HG02763 (cell line): ENCODE data around the gene METTL1.

Experiments
- ATAC-seq: cut with Tn5 transposase; IDR thresholded peaks from one replicate; pipeline ENCODE4 v1.9.1; 2021; ENCODE audit warnings: mild to moderate bottlenecking, moderate library complexity; ENCODE audit not compliant: unreplicated experiment

METTL1 gene

DNA sequence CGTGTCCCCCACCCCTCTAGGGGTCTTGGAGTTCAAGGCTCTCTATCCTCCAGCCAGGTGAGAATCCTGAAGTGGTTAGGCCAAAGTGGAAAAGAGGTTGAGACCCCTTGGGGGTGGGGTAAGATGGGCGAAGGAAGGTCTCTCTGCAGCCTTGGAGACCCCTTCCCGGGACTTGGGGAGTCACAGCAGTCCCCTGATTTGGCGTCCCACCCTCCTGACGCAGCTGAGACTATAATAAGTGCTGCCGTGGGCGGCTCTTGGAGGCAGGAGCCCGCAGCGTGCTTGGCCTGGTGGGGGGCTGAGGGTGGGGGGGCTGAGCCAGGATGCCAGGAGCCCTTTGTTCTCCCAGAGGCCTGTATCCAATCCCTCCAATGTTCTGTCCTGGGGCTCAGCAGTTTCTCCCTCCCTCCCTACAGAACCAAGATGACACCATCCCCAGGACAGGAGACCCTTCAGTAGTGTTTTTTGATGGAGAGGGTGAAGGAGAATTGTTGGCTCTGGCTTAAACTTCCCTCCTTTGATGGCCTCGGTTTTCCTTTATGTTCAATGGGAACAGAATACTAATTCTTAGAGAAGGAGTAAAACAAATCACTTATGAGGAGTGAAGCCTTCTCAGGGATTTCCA, 31.9 kb downstream of the METTL1 start:
- no peak for ATAC-seq

DNA sequence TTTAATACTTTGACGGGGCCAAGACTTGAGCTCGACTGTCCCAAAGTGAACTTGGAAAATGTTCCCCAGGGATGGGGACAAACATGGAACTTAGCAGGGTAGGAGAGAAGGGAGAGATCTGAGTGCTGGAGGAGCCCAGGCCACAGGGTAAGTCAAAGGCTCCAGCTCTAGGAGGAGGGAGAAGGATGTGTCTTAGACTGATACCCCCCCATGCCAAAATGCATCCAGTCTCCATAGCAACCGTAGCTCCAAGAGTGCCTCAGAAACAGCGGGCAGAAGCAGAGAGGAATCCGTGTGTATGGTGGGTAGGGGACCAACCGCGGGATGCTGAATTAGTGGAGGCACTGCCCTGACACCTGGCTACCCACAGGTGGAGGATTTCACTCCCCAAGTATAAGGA, 32.5 kb downstream of the METTL1 start:
- ATAC-seq: no peak

DNA sequence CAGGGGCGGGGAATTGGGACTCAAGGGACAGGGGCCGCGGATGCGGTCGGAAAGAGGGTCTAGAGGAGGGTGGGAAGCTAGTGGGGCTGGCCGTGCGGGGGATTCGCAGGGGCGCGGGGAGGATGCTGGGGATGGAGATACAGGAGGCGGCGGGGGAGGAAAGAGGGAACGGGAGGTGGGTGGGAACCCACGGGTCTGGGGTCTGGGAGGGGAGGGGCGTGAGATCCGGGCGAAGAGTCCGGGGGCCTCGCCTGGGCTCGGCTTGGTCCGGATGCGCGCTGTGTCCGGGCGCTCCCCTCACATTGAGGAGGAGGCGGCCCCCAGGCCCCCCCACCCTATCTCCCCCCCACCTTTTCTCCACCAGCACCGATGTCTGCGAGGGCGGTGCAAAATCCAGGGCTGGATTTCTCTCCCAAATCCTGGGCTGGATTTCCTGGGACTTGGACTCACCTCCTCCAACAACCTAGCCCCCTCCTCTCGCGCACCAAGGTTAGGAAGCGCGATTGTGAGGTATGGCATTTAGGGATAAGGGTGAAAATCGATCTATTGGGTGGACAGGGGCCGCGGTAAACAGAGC, 33.2 kb downstream of the METTL1 start, which contains the start of gene AGAP2:
Gene AGAP2, minus strand, starts transcription at position 82 of the 577 bp plus-strand sequence. CDS start 496 bp downstream, outside the sequence.
- ATAC-seq: no peak

DNA sequence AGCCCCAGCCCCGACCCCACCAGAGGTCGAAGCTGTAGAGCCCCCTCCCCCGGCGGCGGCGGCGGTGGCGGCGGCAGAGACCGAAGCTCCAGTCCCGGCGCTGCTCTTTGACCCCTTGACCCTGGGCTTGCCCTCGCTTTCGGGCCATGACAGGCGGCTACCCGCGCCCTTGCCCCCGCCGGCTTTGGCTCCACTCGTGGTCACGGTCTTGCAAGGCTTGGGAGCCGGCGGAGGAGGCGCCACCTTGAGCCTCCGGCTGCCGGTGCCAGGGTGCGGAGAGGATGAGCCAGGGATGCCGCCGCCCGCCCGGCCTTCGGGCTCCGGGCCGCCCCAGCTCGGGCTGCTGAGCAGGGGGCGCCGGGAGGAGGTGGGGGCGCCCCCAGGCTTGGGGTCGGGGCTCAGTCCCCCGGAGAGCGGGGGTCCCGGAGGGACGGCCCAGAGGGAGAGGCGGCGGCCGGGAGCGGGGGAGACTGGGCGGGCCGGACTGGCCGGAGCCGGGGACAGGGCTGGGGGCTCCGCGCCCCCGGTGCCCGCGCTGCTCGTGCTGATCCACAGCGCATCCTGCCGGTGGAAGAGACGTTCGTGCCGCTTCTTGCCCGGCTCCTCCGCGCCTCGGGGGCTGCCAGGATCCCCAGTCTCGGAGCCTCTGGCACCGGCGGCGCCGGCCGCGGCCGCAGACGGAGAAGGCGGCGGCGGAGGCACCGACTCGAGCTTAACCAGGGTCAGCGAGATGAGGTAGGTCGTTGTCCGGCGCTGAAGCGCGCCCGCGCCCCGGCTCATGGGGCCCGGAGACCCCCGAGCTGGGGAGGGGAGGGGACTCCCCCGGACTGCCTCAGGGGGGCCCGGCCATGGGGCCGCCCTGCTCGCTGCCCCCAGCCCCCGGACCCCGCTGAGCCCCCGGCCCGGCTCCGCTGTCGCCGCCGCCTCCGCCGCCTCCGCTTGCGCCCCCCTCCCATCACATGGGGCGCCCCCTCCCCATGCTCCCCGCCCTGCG, 34.1 kb downstream of the METTL1 start:
- ATAC-seq: no peak

DNA sequence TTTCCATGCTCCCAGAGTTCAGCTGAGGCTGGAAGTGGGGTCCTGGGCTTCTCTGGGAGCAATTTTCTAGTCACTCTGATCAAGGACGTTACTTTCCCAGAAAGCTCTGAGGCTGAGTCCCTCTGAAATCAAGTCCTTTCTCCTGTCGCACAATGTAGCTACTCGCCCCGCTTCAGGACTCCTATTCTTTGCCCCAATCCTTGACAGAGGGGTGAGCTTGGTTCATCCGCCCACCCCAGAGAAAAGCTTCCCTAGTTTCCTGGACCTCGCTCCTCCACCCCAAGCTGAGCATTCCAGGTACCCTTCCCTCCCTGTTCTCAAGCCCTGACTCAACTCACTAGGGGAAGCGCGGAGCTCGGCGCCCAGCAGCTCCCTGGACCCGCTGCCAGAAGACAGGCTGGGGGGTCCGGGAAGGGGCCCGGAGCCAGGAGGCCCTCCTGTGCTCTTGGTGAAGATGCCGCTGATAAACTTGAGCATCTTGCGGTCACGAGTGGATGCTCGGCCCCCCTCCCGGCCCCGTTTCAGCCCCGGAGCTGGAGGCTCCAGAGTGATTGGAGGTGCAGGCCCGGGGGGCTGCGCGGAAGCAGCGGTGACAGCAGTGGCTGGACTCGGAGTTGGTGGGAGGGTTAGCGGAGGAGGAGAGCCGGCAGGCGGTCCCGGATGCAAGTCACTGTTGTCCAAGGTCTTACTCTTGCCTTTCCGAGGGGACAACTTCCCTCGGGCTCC, 35.0 kb downstream of the METTL1 start:
- no peak for ATAC-seq

DNA sequence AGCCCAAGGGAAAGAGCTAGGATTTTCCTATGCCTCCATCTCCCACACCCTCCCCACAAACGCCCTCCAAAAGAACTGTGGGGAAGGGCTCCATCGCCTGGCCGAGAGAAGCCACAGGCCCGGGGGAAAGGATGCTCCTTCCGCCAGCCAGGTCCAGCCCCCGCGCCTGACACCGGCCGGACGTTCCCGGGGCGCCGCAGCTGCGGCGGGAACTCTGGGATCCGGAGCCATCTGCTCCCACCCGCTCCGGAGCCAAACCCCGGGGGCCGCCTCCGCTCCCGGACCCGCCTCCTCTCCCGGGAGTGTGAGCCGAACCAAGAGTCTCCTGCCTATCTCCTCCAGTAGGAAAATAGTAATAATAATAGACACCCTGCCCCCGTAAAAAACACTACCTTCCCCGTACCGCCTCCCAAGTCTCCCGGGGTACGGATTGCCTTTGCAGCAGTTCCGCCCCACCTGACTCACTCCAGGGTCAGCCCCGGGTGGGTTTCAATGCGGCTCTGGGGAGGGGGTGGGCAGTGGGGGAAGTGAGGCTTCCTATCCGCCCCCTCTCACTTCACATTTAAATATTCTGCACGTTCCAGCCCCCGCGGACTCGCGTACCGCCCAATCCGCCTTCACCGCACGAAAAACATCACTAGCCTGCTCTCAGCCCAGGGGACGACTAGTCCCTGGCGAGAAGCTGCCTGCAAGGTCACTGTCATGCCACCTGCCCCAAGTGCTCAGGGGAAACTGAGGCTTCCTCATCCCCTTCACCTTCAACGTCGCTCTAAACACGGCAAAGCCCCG, 35.8 kb downstream of the METTL1 start:
- ATAC-seq: no peak

DNA sequence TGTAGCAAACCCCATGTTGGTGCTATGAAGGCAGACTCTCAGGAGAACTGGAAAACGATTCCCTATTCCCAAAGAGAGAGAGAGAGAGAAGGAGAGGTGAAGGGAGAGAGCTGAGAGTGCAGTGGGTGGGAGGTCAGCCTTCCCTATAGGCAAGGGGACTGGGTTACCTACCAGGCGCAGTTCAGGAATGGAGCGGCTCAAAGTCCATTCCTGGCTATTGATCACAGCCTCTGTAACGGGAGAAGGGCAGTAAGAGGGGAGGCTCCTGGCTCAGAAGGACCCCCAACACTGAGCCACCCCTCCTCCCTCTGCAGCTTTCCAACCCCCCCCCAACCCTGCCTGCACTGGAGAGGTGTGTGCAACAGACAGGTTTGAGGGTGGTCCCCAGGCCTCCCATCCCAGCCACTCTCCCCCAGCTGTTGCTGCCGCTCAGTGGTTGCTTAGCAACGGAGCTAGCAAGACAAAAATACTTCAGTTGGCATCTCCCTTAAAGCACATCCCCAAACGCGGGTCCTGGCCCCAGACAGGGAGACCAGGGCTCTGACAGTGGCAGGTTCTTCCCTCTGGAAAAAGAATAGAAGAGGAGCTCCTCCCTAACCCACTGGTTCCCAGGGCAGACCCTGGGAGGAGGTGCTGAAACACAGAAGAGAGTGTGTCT, 36.6 kb downstream of the METTL1 start:
- no peak for ATAC-seq

DNA sequence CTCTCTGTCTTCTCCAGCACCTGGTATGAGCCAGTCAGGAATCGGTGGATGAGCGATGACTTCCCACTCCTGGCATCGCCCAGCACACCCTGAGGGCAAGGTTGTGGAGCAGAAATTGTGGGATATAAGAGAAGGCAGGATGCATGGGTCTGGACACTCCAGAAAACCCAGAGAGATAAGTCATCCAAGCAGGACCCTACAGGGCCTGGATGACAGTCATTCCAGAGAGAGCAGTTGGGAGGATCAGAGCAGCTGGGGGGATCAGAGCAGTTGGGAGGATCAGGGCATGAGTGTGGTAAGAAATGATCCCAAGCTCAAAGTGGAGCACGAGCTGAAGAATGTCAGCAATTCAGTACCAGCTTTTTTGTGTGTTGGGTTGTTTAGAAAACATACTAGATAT, 37.3 kb downstream of the METTL1 start:
- no peak for ATAC-seq

DNA sequence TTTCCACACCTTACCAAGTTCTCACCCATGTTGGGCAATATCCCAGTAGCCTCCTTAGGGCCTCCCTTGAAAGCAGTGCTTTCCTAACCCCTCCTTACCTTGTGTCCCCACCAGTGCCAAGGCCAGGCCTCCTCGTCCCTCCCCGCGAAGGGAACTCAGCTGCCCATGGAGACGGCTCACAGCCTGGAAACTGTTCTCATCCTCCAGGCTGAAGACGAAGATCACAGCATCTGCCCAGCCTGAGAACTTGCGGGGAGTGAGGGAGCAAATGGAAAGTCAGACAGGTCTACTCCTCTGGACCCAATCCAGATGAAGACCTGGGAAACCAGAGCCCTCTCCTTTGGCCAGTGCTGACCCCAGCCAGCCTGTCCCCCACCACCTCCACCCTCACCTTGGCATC, 38.0 kb downstream of the METTL1 start:
- ATAC-seq: no peak

DNA sequence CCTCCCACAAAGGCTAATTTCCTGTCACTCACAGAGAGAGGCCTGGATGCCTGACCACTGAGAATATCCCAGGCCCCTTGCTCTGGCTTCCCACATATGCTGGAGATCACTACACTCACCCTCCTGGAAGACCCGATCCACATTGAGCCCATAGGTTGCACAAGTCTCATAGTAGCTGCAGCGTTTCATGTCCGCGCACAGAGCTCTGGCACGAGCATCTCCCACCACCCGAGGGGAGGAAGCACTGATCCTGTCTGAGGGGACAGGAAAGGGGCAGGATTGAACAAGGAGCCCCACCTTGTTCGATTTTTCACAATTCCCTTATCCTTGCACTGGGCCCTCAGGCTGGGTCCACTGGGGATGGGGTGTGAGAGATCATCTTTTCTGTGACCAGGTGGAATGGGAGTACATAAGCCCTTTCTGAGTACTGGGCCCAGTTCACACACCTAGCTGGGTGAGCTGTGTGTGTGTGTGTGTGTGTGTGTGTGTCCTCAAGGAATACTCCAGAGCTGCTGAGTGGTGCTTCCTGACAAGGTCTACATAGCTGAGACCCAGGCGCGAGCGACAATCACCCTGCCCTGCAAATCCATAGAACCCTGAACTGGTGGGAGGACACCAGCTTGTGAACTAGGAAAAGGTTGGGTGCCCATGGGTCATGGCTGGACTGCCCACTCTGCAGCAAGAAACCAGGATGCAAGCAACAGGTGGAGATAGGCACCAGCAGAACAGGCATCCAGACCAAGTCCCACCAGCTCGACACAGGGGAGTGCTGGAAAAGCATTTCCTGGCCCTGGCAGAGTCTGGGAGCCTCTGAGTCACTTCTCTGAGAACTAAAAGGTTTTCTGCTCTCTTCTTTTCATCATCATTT, 38.9 kb downstream of the METTL1 start:
- ATAC-seq: no peak

DNA sequence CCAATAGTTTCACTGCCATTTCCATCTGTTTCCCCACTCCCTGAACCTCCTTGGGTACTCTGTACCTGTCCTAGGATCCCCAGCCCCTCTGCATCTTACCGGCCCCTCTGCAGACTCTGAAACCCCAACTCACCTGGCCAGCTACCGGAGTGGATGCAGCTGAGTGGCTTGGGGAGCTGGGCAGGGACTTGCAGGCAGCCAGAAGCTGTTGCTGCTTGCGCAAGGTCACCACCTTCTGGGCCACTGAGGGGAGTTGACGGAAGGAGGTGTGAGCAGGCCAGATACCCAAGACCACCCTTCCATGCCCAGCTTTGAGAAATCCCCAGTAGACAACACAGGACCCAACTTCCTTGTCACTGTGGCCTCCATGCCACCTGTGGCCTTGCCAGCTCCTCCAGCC, 39.6 kb downstream of the METTL1 start:
- ATAC-seq: no peak

DNA sequence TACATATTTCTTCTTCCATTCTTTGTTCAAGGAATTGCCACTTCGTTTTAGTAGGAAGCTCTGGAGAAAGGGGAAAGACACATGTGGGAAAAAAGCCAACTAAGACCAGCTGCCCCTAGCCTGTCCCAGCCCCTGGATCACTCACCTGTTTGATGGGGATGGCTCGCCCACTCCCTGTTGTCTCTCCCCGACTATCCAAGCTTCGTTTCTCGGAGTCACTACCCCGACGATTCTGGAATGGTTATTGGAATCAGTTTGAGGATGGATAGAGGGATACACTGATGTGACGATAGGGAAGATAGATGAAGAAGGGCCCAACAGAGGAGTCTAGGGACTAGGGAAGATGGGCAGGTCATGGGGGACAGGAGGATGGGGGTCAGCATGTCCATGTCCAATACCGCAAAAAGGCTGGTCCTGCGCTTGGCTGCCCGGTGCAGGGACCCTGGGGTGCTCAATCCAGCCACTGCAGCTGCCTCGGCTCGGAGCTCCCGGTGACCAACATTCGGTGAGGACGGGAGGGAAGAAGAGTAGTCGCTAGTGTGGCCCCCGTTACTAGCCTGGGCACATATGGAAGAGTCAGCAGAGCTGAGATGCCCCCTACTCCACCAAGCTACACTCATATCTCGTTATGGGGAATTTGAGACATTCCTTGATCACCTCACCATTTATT, 40.4 kb downstream of the METTL1 start:
- no peak for ATAC-seq

DNA sequence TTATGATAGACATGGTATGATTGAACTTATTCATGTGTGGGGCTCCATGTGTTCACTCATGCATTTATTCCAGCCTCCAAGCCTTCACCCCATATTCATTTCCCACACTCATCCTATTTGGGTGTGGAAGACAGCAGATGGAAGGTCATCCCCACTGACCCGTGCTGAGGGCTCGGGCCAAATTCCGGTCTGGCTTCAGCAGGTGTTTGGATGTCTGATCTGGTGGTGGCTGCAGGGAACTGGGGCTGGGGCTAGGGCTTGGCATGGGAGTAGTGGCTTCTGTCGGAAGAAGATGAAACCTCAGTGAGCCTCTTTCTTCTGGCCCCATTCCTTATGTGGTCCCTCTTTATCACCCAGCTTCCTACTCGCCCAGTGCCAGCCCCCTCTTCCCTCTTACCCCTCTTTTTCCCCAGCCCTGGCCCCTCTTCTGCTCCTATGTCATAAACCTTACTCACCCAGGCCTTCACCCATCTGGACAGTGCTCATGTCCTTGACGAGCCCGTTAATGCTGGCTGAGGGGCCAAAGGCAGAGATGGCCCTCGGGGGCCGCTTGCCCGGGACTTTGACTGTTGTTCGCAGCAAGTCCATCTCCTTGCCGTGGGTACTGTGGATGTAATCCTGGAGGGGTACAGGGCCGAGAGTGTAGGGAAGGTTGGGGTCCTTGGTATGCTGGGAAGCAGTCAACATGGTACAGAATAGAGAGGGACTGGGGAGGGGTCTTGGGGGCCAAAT, 41.4 kb downstream of the METTL1 start:
- ATAC-seq: no peak

DNA sequence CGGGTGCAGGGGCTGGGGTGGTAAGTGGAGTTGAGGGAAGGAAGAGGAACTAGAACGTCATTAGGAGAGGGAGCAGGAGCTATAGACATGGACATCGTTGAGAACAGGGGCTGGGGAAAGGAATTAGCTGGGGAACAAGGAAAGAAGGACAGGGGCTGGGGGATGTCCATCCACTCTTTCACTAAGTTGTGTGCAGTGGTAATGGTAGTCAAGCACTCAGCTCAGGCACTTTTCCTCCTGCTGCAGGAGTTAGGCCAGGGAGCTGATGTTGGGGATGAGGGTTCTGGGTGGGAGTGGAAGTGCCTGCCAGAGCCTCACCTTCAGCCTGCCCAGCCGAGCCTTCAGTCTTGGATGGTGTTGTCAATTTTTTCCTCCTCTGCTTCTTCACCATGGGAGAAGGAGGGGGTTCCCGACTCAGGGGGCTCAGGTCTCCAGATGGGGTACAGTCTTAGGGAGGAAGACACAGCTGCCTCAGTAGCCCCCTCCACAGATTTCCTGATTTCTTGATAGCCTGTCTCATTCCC, 42.5 kb downstream of the METTL1 start:
- ATAC-seq: no peak

DNA sequence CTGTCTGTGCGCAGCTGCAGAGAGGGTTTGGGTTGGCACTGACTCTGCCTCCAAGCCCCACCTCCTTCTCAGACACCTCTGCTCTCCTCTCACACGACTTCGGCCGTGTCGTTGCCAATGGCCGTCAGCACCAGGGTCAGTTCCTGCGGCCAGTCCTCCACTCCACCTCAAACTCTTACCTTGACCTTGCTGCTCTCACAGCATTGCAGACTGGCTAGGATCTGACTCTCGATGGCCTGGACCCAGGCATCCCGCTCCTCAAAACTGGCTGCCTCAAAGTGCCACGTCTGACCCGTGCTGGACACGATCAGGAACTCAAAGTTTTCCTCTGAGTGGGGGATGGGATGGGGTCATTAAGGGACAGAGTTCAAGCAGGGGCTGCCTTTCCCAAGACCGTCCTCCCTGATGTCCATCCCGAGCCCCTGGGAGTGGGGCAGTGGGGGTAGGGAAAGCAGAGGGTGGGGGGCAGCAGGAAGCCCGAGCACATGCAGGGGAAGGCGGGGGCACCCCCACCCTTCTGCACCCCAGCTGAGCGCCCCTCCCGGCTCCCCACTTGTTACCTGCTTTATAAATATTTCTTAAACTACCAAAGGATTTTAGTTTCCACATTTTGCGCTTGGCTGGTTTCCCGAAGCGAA, 44.0 kb downstream of the METTL1 start:
- ATAC-seq: no peak

DNA sequence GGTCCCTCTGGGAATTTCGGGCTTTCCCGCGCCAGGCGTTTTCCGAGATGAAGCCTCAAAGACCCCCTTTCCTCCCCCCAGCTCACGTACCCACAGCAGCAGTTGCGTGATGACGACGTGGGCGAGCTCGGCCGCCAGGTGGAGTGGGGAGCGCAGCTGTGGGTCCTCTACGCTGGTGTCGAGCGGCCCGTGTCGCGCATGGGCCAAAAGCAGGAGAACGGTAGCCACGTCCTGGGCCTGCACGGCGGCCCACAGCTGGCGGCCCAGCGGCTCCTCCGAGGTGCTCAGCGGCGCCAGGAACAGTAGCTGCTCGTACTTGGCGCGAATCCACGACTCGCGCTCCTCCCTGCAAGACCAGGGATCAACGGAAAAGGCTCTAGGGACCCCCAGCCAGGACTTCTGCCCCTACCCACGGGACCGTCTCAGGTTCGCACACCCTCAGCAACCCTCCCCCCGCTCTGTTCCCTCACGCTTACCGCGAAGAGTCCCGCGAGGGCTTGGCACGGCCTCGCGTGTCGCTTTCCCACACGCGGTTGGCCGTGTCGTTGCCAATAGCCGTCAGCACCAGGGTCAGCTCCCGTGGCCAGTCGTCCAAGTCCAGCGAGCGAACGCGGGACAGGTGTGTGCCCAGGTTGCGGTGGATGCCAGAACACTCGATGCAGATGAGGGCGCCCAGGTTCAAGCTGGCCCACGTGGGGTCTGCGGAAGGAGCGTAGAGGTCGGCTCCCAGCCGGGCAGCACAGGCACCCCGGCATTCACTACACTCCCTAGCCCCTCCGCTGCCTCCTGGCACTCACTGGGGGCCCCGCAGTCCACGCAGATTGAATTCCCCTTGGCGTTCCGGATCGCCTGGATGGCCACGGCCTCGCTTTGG, 44.8 kb downstream of the METTL1 start:
- no peak for ATAC-seq
